Tibial nerve (tissue), 4 donors: ENCODE results near the gene RPS6KA2. TPM values are rescaled to one million over a fixed set of nuclear protein-coding genes. Genes with fewer than 3 reads are reported as not detected.
A peak's percentile ranks its signal among the peaks of the same experiment; 100 is the strongest.

Experiments used
- DNase-seq, 2 donors: peaks; one replicate each; pipeline ENCODE4 v3.0.0-alpha.2; 2019; ENCODE audit warnings: low spot score in 2 of 2
- H3K27ac ChIP-seq, 4 donors: fragments of 200-600 bp; sonication (generic) in 3 of 4; one replicate each; pipeline ENCODE4 v1.5.1; 2017 to 2019; ENCODE audit warnings: mild to moderate bottlenecking in 1 of 4
- H3K27me3 ChIP-seq, 2 donors: fragments of 200-600 bp; sonication (generic) in 1 of 2; one replicate each; pipeline versions ENCODE4 v1.5.1 to v1.6.0; 2017 to 2019
- H3K36me3 ChIP-seq, 3 donors: fragments of 200-600 bp; sonication (generic); one replicate each; pipeline ENCODE4 v1.5.1; 2018 to 2019
- H3K4me1 ChIP-seq, 4 donors: fragments of 200-600 bp; sonication (generic) in 3 of 4; one replicate each; pipeline ENCODE4 v1.5.1; 2017 to 2019
- H3K4me3 ChIP-seq, 4 donors: fragments of 200-600 bp; sonication (generic) in 3 of 4; one replicate each; pipeline ENCODE4 v1.5.1; 2017 to 2019; ENCODE audit warnings: mild to moderate bottlenecking in 1 of 4, moderate library complexity in 1 of 4
- H3K9me3 ChIP-seq, 4 donors: fragments of 200-600 bp; sonication (generic) in 3 of 4; one replicate each; pipeline ENCODE4 v1.5.1; 2017 to 2019
- CTCF ChIP-seq, 5 experiments: fragments of 200-600 bp in 3 of 5; fragments of 450-650 bp in 2 of 5; sonication (generic) in 3 of 5; IDR thresholded peaks; one replicate each; pipeline ENCODE4 v1.5.1; 2016 to 2019; ENCODE audit warnings: antibody characterized with exemption in 5 of 5, mild to moderate bottlenecking in 3 of 5, moderate library complexity in 2 of 5
- EP300 ChIP-seq, 2 donors: sonication (generic); formaldehyde crosslinking; IDR thresholded peaks; one replicate each; pipeline ENCODE4 v1.6.1; 2017; ENCODE audit warnings: antibody characterized with exemption in 2 of 2, mild to moderate bottlenecking in 1 of 2
- POLR2A ChIP-seq, 2 donors: fragments of 450-650 bp; IDR thresholded peaks; one replicate each; pipeline ENCODE4 v1.6.1; 2017; ENCODE audit warnings: antibody characterized with exemption in 2 of 2, mild to moderate bottlenecking in 2 of 2, moderate library complexity in 2 of 2
- WGBS, 2 donors: methylation state at CpG; one replicate each; pipeline ENCODE4 v1.1.5; 2018; 5-methylcytosine and 5-hydroxymethylcytosine counted together
- total RNA-seq, 4 donors: library from RNA; depleted of rRNA; stranded (reverse); fragments of >200 nt; gene quantifications; one replicate each; pipeline ENCODE4 v1.1.0, GENCODE V29; 2016

The RPS6KA2 gene
- total RNA-seq, 4 donors from 2014 or later, result 89.6 to 153 (median 103) TPM

GRCh38 chr6:166598441-166599138, 28.5 kb downstream of the RPS6KA2 start:
- WGBS, 2 donors, result 56 to 64% methylated on average over 11 of the region's 11 CpGs
- H3K9me3 ChIP-seq, result no peaks in the 10 kb centered on the region
- no peaks in the 10 kb centered on the region for H3K36me3 ChIP-seq
- no peaks in the 10 kb centered on the region for H3K27me3 ChIP-seq
- DNase-seq, result peak in 1 of 2 donors; percentile 68
- TF ChIP-seq CTCF (IDR thresholded peaks at IDR 0.05) (no peak), EP300 (IDR thresholded peaks at IDR 0.05) (peak; percentile 77 to 90)
- H3K27ac ChIP-seq, result peak overlapping the region; percentile 6 to 90 (median 72)
- H3K4me1 ChIP-seq, result peaks cover 0 to 32% (median 17%) of the 10 kb centered on the region in 4 donors
- no peak overlapping the region for H3K4me3 ChIP-seq

GRCh38 chr6:166597711-166598440, 29.2 kb downstream of the RPS6KA2 start:
- H3K9me3 ChIP-seq, result no peaks in the 10 kb centered on the region
- no peak for TF ChIP-seq EP300 (IDR thresholded peaks at IDR 0.05)
- TF ChIP-seq POLR2A (IDR thresholded peaks at IDR 0.05), result no peak
- TF ChIP-seq CTCF (IDR thresholded peaks at IDR 0.05), result no peak
- no peaks in the 10 kb centered on the region for H3K27me3 ChIP-seq
- peaks cover 0 to 32% (median 17%) of the 10 kb centered on the region in 4 donors for H3K4me1 ChIP-seq
- WGBS, 2 donors, result 74 to 78% methylated on average over 10 of the region's 10 CpGs
- H3K27ac ChIP-seq, result peak overlapping the region in 3 of 4 donors; percentile 43 to 85 (median 58)
- H3K36me3 ChIP-seq, result no peaks in the 10 kb centered on the region
- no peak overlapping the region for H3K4me3 ChIP-seq
- DNase-seq, result no peak

GRCh38 chr6:166596776-166597507, 30.1 kb downstream of the RPS6KA2 start:
- Histone ChIP-seq H3K27ac (peak overlapping the region in 1 of 4 donors; percentile 85), H3K4me1 (peaks cover 0 to 32% (median 17%) of the 10 kb centered on the region in 4 donors), H3K4me3 (no peak overlapping the region), H3K27me3 (no peaks in the 10 kb centered on the region), H3K36me3 (no peaks in the 10 kb centered on the region), H3K9me3 (no peaks in the 10 kb centered on the region)
- DNase-seq, result no peak
- TF ChIP-seq EP300 (IDR thresholded peaks at IDR 0.05) (no peak), POLR2A (IDR thresholded peaks at IDR 0.05) (no peak)
- WGBS, 2 donors, result 93 to 97% methylated on average over 15 of the region's 15 CpGs

GRCh38 chr6:166595949-166596348, 31.1 kb downstream of the RPS6KA2 start:
- Histone ChIP-seq H3K27ac (peak overlapping the region in 2 of 4 donors; percentile 22 to 38), H3K4me3 (no peak overlapping the region), H3K4me1 (peaks cover 0 to 32% (median 17%) of the 10 kb centered on the region in 4 donors), H3K9me3 (no peaks in the 10 kb centered on the region), H3K36me3 (no peaks in the 10 kb centered on the region), H3K27me3 (no peaks in the 10 kb centered on the region)
- TF ChIP-seq POLR2A (IDR thresholded peaks at IDR 0.05) (no peak), EP300 (IDR thresholded peaks at IDR 0.05) (no peak), CTCF (IDR thresholded peaks at IDR 0.05) (no peak)
- DNase-seq, result no peak
- WGBS, 2 donors, result 80 to 91% methylated on average over 6 of the region's 6 CpGs

GRCh38 chr6:166595061-166595780, 31.8 kb downstream of the RPS6KA2 start:
- 87 to 91% methylated on average over 13 of the region's 13 CpGs for WGBS, 2 donors
- Histone ChIP-seq H3K4me3 (no peak overlapping the region), H3K9me3 (no peaks in the 10 kb centered on the region), H3K27ac (peak overlapping the region in 1 of 4 donors; percentile 22), H3K36me3 (no peaks in the 10 kb centered on the region), H3K27me3 (no peaks in the 10 kb centered on the region), H3K4me1 (peaks cover 0 to 37% (median 19%) of the 10 kb centered on the region in 4 donors)
- TF ChIP-seq CTCF (IDR thresholded peaks at IDR 0.05) (no peak), EP300 (IDR thresholded peaks at IDR 0.05) (peak in 1 of 2 donors; percentile 28)
- DNase-seq, result no peak
